Ovary (tissue), 3 donors: ENCODE measurements around the gene CRLF1.

Source experiments
- CTCF ChIP-seq, 3 donors: fragments of 450-650 bp in 2 of 3; fragments of 200-600 bp in 1 of 3; IDR thresholded peaks; one replicate each; pipeline versions ENCODE4 v1.5.1 to v1.8.0; 2016 to 2022; ENCODE audit warnings: antibody characterized with exemption in 3 of 3, mild to moderate bottlenecking in 1 of 3
- POLR2A ChIP-seq: fragments of 450-650 bp; IDR thresholded peaks from one replicate; pipeline ENCODE4 v1.6.1; 2017; ENCODE audit warnings: antibody characterized with exemption, mild to moderate bottlenecking, moderate library complexity
- donor health status: DM: no; HTN: no; CAD: no.

DNA sequence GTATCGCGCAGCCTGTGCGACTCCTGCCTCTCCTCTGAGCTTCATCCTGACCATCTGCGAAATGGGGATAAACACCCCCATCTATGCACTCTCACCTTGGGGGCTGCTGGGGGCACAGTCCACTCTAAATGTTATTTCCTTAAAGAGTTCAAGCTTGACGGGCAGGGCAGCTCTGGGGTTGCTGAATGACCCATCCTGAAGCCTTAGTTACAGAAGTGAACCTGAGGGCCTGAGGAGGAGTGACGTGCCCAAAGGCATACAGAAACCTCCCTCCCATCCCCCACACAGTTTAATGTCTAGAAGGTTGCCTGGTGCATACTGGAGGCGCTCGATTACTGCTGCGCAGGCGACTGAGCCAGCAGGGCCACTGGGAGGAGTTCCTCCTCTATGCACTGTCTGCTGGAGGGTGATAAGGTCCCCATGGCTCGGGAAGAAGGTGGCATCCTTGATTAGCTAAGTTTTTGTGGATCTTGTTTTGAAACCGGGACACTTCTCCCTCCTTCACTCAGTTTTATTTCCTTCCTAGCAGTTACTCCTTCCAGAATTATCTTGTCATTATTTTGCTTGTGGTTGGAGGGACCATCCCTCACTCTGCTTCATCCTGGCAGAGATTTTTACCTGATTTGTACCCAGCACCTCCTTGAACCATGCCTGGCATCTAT lies 62.7 kb downstream of the CRLF1 start:
- TF ChIP-seq POLR2A (no peak), CTCF (IDR thresholded peaks at IDR 0.05) (no peak)
